SK-N-MC (cell line): Measurements from ENCODE around the gene UBXN11.

ENCODE experiments used
- EZH2 ChIP-seq: fragments of 200-600 bp; sonication (generic); IDR thresholded peaks from one replicate; pipeline ENCODE4 v1.6.1; 2017; ENCODE audit warnings: antibody characterized with exemption
- POLR2AphosphoS5 ChIP-seq: IDR thresholded peaks from 2 replicates; pipeline ENCODE4 v1.6.1; 2012; ENCODE audit warnings: mild to moderate bottlenecking, low read depth, low read length, borderline replicate concordance

- TF ChIP-seq EZH2 (no peak), POLR2AphosphoS5 (no peak)
Measured at GRCh38 chr1:26268290-26269197, 37.9 kb downstream of the UBXN11 start.
